ENCODE results near the gene TLL1.

DNA sequence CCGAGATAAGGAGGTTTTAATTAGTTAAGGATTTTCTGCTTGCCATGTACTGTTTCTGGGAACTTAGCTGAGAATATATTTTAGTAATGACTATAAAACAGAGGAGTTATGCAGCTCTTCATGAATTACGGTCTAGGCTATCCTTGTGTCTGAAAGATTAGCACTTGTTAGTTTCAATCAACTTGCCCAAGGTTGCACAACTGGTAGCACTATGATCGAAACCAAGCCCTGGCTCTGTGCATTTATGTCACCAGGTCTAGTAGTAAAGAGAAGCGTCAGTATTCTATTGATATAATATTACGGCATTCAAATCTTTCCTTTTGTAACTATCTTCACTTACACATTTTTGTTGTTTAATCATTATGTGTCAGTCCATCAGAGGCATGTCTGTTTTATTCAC lies 176.0 kb downstream of the TLL1 start:
- TF ChIP-seq ZNF532 (CRISPR knock-in tag; IDR thresholded peaks at IDR 0.05; ENCODE audit: borderline replicate concordance) (no peak), CTCF (IDR thresholded peaks at IDR 0.05) (no peak), CREB1 (CRISPR knock-in tag; IDR thresholded peaks at IDR 0.05) (no peak), TCF7 (CRISPR knock-in tag; IDR thresholded peaks at IDR 0.05; ENCODE audit: low read depth) (no peak), USF2 (CRISPR knock-in tag; IDR thresholded peaks at IDR 0.05) (no peak), MXD4 (CRISPR knock-in tag; IDR thresholded peaks at IDR 0.05; ENCODE audit: borderline replicate concordance) (no peak), NFYB (CRISPR knock-in tag; conservative IDR thresholded peaks at IDR 0.05; ENCODE audit: low read depth) (no peak), TEAD4 (CRISPR knock-in tag; IDR thresholded peaks at IDR 0.05) (no peak), CBFB (CRISPR knock-in tag; IDR thresholded peaks at IDR 0.05; ENCODE audit: low read depth) (no peak)
- TF ChIP-seq, protein P1, sequence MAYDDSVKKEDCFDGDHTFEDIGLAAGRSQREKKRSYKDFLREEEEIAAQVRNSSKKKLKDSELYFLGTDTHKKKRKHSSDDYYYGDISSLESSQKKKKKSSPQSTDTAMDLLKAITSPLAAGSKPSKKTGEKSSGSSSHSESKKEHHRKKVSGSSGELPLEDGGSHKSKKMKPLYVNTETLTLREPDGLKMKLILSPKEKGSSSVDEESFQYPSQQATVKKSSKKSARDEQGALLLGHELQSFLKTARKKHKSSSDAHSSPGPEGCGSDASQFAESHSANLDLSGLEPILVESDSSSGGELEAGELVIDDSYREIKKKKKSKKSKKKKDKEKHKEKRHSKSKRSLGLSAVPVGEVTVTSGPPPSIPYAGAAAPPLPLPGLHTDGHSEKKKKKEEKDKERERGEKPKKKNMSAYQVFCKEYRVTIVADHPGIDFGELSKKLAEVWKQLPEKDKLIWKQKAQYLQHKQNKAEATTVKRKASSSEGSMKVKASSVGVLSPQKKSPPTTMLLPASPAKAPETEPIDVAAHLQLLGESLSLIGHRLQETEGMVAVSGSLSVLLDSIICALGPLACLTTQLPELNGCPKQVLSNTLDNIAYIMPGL (CRISPR knock-in tag; IDR thresholded peaks at IDR 0.05): no peak
- TF ChIP-seq, protein P2, sequence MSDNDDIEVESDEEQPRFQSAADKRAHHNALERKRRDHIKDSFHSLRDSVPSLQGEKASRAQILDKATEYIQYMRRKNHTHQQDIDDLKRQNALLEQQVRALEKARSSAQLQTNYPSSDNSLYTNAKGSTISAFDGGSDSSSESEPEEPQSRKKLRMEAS (CRISPR knock-in tag; IDR thresholded peaks at IDR 0.05): no peak

All from WTC11 (cell line).